Transverse colon (tissue), 4 donors: ENCODE data around the gene SLAMF7. TPM values are rescaled to one million over a fixed set of nuclear protein-coding genes. Genes with fewer than 3 reads are reported as not detected.

Source experiments
- DNase-seq: peaks from one replicate; pipeline ENCODE4 v3.0.0-alpha.2; 2019
- H3K27ac ChIP-seq, 4 donors: fragments of 200-600 bp; sonication (generic); 2 replicates each; pipeline ENCODE4 v1.5.1; 2016 to 2018; ENCODE audit warnings: inconsistent platforms in 4 of 4
- H3K27me3 ChIP-seq: fragments of 200-600 bp; sonication (generic); 2 replicates; pipeline ENCODE4 v1.5.1; 2017; ENCODE audit warnings: inconsistent platforms
- H3K36me3 ChIP-seq, 4 donors: fragments of 200-600 bp; sonication (generic); 2 replicates each; pipeline ENCODE4 v1.5.1; 2017 to 2019; ENCODE audit warnings: inconsistent platforms in 4 of 4
- H3K4me1 ChIP-seq, 4 donors: fragments of 200-600 bp; sonication (generic); 2 replicates each; pipeline ENCODE4 v1.5.1; 2017 to 2020; ENCODE audit warnings: inconsistent platforms in 4 of 4
- H3K4me3 ChIP-seq, 4 donors: fragments of 200-600 bp; sonication (generic); 1 replicate in 1 of 4; 2 replicates in 3 of 4; pipeline versions ENCODE4 v1.5.1 to v1.6.1; 2017 to 2019; ENCODE audit warnings: inconsistent platforms in 4 of 4
- H3K9me3 ChIP-seq, 2 donors: fragments of 200-600 bp; sonication (generic); 2 replicates each; pipeline ENCODE4 v1.5.1; 2017 to 2019; ENCODE audit warnings: inconsistent platforms in 2 of 2
- EP300 ChIP-seq: sonication (generic); formaldehyde crosslinking; IDR thresholded peaks from one replicate; pipeline ENCODE4 v1.6.1; 2017; ENCODE audit warnings: antibody characterized with exemption, low read depth
- POLR2A ChIP-seq: fragments of 450-650 bp; IDR thresholded peaks from one replicate; pipeline ENCODE4 v1.6.1; 2016; ENCODE audit warnings: antibody characterized with exemption, mild to moderate bottlenecking, moderate library complexity
- POLR2AphosphoS5 ChIP-seq, 3 donors: sonication (generic); formaldehyde crosslinking; IDR thresholded peaks; one replicate each; pipeline ENCODE4 v1.6.1; 2016; ENCODE audit warnings: antibody characterized with exemption in 3 of 3
- WGBS, 2 donors: methylation state at CpG; one replicate each; pipeline ENCODE4 v1.1.5; 2018; ENCODE audit warnings: low coverage in 1 of 2; 5-methylcytosine and 5-hydroxymethylcytosine counted together
- in situ Hi-C, 4 donors: fragments of 200-750 bp; cut with MboI; loops; one replicate each; pipeline versions ENCODE4 v1.15.0 to v1.15.1; 2017; ENCODE audit warnings: low sequenced_read_pairs in 3 of 4, low pct_ligation_motif_present in 1 of 4, low pct_unique_long_range_greater_than_20kb in 1 of 4
- intact Hi-C: fragments of 100-400 bp; cut with DNase I; formaldehyde crosslinking; loops from one replicate; pipeline ENCODE4 v1.15.1; 2023; ENCODE audit warnings: low total_unique reads
- total RNA-seq, 4 donors: library from RNA; depleted of rRNA; stranded (reverse); fragments of >200 nt; gene quantifications; one replicate each; pipeline ENCODE4 v1.1.0, GENCODE V29; 2016
- TF ChIP-seq, protein P1 (sequence below), 5 experiments: fragments of 200-600 bp in 3 of 5; fragments of 450-650 bp in 2 of 5; sonication (generic) in 3 of 5; IDR thresholded peaks; 1 replicate in 2 of 5; 2 replicates in 3 of 5; pipeline ENCODE4 v1.5.1; 2016 to 2017; ENCODE audit warnings: antibody characterized with exemption in 5 of 5, inconsistent platforms in 3 of 5, mild to moderate bottlenecking in 2 of 5, moderate library complexity in 1 of 5

Gene SLAMF7
- total RNA-seq, 4 donors from 2014 or later = 0.20 to 15.4 (median 2.7) TPM; not detected in 1

DNA sequence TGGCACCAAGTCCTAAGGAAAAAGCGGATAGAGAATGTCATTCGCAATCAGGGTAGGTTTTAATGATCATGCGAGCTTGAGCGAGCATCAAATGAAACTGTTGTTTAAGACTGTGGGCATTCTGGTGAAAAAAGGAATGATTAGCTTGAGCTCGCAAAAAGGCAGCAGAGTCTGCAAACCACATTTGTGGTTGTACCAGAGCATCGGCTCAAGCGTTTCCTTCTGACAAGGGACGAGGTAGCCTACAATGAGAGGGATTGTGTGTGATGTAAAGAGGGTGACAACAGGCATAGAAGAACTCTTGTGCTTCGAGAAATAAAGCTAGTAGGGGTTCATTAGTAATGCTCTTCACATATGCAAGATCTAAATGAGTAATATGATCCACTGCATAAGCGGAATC is 16.3 kb upstream of the SLAMF7 start:
- intact Hi-C loops (no loop called here), in situ Hi-C loops (loop anchor here in 1 of 4 donors (10.0 kb wide), 1 partner anchor 52 kb away; no protein-coding TSS in a partner anchor)
- H3K9me3 ChIP-seq = no peaks in the 10 kb centered on the region
- DNase-seq = no peak
- TF ChIP-seq POLR2A (no peak), EP300 (no peak), POLR2AphosphoS5 (IDR thresholded peaks at IDR 0.05) (no peak)
- TF ChIP-seq, protein P1, sequence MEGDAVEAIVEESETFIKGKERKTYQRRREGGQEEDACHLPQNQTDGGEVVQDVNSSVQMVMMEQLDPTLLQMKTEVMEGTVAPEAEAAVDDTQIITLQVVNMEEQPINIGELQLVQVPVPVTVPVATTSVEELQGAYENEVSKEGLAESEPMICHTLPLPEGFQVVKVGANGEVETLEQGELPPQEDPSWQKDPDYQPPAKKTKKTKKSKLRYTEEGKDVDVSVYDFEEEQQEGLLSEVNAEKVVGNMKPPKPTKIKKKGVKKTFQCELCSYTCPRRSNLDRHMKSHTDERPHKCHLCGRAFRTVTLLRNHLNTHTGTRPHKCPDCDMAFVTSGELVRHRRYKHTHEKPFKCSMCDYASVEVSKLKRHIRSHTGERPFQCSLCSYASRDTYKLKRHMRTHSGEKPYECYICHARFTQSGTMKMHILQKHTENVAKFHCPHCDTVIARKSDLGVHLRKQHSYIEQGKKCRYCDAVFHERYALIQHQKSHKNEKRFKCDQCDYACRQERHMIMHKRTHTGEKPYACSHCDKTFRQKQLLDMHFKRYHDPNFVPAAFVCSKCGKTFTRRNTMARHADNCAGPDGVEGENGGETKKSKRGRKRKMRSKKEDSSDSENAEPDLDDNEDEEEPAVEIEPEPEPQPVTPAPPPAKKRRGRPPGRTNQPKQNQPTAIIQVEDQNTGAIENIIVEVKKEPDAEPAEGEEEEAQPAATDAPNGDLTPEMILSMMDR (IDR thresholded peaks at IDR 0.05) = no peak
- no peaks in the 10 kb centered on the region for H3K27me3 ChIP-seq
- peaks cover 2 to 16% (median 6%) of the 10 kb centered on the region in 4 donors for H3K4me1 ChIP-seq
- 70 to 83% methylated on average over 8 to 10 of the region's 10 CpGs for WGBS, 2 donors
- no peak overlapping the region for H3K4me3 ChIP-seq
- no peaks in the 10 kb centered on the region for H3K36me3 ChIP-seq
- H3K27ac ChIP-seq = no peak overlapping the region

DNA sequence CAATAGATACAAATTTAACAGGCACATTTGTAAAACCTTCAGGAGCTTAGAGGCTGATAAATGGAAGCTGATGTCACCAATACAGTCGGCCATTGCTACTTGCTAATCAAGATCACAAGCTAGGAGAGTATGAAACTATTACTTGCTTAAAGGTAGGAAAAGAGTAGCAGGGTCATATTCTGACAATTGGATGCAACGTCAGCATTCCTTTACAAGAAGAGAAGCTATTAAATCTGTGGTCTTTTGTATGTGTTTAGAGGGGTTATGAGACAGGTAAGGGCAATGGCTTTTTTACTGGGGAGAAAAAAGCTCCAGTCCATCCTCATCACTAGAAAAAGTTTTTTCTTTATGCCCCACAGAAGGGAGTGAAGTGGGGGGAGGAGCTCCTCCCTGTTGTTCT is 15.7 kb upstream of the SLAMF7 start:
- H3K36me3 ChIP-seq = no peaks in the 10 kb centered on the region
- H3K27ac ChIP-seq = no peak overlapping the region
- in situ Hi-C loops (loop anchor here in 1 of 4 donors (10.0 kb wide), 1 partner anchor 51 kb away; no protein-coding TSS in a partner anchor), intact Hi-C loops (no loop called here)
- no peaks in the 10 kb centered on the region for H3K9me3 ChIP-seq
- H3K27me3 ChIP-seq = no peaks in the 10 kb centered on the region
- 76 to 81% methylated on average over 2 of the region's 2 CpGs for WGBS, 2 donors
- no peak overlapping the region for H3K4me3 ChIP-seq
- DNase-seq = no peak
- TF ChIP-seq POLR2A (no peak), EP300 (no peak), POLR2AphosphoS5 (IDR thresholded peaks at IDR 0.05) (no peak)
- TF ChIP-seq, protein P1 (IDR thresholded peaks at IDR 0.05) = no peak
- peaks cover 2 to 16% (median 6%) of the 10 kb centered on the region in 4 donors for H3K4me1 ChIP-seq

DNA sequence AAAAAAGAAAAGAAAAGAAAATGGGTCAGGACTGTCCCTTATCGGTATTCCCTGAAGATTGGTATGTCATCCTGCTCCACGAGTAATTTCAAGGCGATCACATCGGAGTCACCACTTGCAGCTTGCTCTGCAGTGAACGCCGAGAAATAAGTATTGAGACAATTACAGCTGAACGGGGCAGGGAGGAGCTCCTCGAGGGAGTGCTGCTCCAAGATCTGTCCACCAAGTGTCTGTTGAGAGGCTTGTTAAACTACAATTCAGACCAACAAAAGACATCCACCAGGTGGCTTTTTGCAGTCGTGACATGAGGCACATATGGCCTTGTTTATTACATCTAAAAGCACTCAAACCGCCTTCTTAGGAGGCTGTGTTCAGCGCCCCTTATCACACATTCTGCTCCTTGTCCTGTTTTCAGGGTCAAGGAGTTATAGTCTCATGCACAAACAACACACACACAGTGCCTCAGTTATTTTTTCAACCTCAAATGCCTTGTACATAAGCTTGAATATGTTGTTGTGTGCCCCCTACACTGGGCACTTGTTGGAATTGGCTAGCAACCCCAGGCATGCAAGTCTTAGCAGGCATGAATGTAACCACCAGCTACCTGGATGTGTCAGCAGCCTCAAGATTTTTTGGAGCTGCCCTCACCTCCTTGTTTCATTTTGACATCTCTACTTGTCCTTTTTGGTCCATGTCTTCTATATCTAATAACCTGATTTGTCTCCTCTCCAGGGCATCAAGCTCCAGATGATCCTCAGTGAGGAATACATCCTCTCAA is 14.4 kb upstream of the SLAMF7 start:
- Histone ChIP-seq H3K9me3 (no peaks in the 10 kb centered on the region), H3K27ac (no peak overlapping the region), H3K4me1 (peaks cover 2 to 16% (median 6%) of the 10 kb centered on the region in 4 donors), H3K27me3 (no peaks in the 10 kb centered on the region), H3K36me3 (no peaks in the 10 kb centered on the region), H3K4me3 (no peak overlapping the region)
- TF ChIP-seq, protein P1 (IDR thresholded peaks at IDR 0.05) = no peak
- TF ChIP-seq POLR2A = no peak
- TF ChIP-seq EP300 = no peak
- no peak for TF ChIP-seq POLR2AphosphoS5 (IDR thresholded peaks at IDR 0.05)
- in situ Hi-C loops = loop anchor here in 3 of 4 donors (5.0 to 25.0 kb wide), 3 partner anchors 50 to 238 kb away; partner anchors contain the start of gene ITLN2 (in 2 of the 3)
- intact Hi-C loops = no loop called here
- no peak for DNase-seq
- 73 to 80% methylated on average over 11 of the region's 11 CpGs for WGBS, 2 donors

DNA sequence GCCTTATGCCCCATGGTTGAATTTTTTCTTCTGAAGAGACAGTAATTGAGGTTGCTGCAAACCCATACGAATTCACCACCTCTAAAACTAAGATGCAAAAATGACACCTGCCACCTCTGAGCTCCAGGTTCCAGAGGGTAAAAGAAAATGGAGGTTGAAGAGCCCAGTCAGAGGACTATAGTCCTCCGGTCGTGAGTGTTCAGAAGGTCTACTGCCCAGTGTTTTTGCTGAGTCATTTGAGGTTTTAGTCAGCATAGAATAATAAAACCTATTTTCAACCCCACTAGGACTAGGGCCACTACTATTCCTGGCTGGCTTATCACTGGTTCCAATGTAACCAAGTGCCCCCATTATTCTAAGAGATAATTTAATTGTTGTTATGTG is 12.9 kb upstream of the SLAMF7 start:
- intact Hi-C loops (no loop called here), in situ Hi-C loops (loop anchor here in 3 of 4 donors (5.0 to 25.0 kb wide), 3 partner anchors 49 to 236 kb away; partner anchors contain the start of gene ITLN2 (in 2 of the 3))
- H3K4me3 ChIP-seq = no peak overlapping the region
- no peak for DNase-seq
- TF ChIP-seq EP300 (no peak), POLR2A (no peak), POLR2AphosphoS5 (IDR thresholded peaks at IDR 0.05) (no peak)
- TF ChIP-seq, protein P1 (IDR thresholded peaks at IDR 0.05) = no peak
- peak overlapping the region; percentile 64 to 75 (median 70) for H3K27ac ChIP-seq
- H3K27me3 ChIP-seq = no peaks in the 10 kb centered on the region
- no peaks in the 10 kb centered on the region for H3K9me3 ChIP-seq
- H3K4me1 ChIP-seq = peaks cover 2 to 16% (median 6%) of the 10 kb centered on the region in 4 donors
- H3K36me3 ChIP-seq = no peaks in the 10 kb centered on the region
- 40 to 60% methylated on average over 1 to 3 of the region's 3 CpGs for WGBS, 2 donors
